NCI-H187 (cell line): Measurements from ENCODE around the gene TMEM231.
A peak's percentile ranks its signal among the peaks of the same experiment; 100 is the strongest.
"Not testable (repeated sequence)": the region's sequence is repeated elsewhere in the genome, so short reads cannot be mapped to it uniquely, and the experiment has no call there.

Experiments
- DNase-seq, 2 experiments: peaks; one replicate each; lab custom pipeline; 2025; lab: John Stamatoyannopoulos, UW

Gene TMEM231

DNA sequence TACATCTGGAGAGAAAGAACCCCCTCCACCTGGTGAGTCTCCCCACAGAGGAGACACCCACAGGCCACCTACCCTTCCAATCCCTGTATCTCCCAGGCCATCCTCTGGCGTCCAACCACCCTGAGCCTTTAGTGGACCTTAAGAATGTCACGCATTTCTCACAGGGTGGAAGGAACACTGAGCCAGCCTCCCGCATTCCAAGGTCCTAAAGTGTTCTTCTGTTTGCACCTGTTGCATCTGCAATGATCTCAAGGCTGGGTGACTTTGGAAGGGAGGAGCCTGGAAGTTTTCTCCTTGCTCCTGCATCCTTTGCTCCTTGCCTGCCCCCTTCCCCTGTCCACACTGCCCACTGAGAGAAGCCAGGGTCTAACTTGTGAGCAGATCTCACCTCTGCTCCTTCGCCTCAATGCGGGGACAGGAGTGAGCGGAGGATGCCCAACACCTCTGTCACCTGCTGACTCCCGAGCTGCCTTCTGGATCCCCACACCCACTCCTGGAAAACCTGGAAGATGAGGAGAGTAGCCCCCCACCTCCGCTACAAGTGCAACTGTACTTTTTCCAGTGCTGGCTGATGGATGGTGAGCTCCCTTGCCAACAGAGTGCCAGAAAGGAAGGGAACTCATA, 23.8 kb downstream of the TMEM231 start:
- no peak for DNase-seq

DNA sequence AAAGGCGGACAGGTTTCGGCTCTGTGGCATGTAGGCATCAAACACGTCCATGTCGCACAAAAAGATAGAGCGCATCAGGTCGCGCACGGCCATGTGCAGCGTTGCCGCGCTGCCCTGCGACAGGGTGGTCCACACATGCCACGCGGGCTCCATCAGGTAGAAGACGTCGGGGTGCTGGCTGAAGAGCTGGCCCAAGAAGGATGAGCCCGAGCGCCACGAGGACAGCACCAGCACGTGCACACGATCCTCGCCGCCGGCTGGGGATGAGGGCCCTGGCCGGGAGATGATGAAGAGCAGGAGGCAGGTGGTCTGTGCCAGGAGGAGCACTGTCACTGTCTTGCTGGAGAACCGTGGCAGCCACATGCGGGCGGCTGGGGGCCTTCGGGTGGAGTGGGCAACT, 26.1 kb downstream of the TMEM231 start:
- no peak for DNase-seq

DNA sequence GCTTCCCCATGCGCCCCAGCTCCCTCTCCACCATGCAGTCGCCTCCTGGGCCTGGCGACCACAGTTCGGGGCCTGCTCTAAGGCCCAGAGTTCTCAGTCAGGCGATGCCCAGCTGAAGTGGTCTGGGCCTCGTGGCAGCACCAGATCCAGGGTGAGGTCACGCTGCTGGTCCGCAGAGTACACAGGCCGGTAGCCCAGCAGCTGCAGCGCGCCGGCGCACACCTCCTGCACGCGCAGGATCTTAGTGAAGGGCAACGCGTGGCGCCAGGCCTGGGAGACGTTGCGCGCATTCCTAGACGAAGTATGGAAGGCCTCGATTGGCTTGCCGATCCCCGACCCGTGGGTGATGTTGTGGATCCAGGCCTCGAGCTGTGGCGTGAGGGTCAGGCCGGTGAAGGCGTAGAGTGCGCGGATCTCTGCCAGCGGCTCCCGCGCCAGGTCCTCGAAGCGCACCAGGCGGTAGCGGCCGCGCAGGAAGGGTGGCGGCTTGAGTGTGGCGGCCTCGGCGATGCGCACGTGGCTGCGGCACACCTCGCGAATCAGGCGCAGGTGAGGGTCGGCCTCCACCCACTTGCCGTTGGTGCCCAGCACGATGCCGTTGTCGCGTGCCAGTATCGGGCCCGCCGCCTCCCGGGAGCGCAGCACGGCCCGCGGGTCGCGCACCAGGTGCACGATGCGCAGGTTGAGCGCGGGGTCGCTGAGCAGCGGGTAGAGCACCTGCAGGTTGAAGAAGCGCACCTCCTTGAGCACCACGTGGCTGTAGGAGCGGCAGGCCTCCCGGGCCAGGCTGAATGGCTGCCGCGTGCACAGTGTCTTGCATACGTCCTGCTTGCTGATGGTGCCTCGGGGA, 26.8 kb downstream of the TMEM231 start:
- DNase-seq, result no peak

DNA sequence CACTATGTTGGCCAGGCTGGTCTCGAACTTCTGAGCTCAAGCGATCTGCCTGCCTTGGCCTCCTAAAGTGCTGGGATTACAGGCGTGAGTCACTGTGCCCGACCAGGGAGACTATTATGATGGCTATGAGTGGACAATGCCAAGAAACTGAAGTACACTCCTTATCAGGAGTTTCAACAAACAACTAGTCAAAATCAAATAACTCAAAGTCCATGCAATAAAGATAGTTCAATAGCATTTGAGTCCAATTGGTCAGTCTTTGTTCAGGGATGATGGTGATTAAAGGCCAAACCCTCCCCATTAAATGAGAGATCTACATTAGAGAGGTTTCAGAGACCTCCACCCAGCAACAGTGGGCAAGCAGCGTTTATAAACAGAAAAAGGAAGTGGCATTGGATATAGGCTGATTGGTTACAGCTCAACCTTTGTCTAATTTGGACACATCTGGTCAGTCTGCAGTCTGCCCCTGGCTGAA, 28.2 kb downstream of the TMEM231 start:
- no peak for DNase-seq

DNA sequence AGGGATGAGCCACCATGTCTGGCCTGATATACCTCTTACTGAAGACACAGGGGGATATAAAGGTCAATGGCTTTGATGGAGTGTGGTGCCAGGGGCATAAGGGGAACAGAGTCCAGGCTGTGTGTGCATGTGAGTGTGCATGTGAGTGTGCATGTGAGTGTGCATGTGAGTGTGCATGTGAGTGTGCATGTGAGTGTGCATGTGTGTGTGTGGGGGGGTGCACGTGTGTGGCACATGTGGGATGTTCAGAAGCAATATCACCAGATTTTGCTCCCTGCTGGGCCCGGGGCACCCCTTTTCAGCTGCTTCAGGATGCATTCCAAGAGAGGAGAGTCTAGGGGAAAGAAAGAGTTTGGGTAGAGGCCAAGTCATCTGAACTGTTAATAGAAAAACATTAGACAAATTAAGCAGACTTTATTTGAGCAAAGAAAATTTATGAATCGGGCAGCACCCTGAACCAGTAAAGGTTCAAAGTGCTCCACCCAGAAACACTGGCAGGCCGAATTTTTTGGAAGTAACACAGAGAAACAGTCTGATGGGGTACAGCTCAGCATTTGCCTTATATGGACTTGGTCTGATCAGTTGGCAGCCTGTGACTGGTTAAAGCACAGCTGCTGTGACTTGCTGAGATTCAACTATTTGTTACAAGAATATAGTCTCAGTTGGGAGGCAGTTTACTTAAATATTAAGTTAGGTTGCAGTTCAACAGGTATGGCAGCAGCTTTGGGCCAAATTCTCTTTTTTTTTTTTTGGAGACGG, 29.8 kb downstream of the TMEM231 start:
- DNase-seq, result no peak

DNA sequence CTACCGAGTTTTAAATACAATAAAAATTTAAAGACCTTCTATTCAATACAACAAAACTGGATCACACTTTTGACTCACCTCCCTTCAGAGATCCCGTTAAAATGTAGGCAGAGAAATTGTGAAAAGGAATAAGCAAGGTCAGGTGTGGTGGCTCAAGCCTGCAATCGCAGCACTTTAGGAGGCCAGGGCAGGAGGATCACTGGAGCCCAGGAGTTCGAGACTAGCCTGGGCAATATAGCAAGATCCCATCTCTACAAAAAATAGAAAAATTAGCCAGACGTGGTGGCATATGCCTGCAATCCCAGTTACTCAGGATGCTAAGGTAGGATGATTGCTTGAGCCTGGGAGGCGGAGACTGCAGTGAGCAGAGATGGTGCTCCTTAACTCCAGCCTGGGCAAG, 36.9 kb downstream of the TMEM231 start:
- DNase-seq, result no peak

DNA sequence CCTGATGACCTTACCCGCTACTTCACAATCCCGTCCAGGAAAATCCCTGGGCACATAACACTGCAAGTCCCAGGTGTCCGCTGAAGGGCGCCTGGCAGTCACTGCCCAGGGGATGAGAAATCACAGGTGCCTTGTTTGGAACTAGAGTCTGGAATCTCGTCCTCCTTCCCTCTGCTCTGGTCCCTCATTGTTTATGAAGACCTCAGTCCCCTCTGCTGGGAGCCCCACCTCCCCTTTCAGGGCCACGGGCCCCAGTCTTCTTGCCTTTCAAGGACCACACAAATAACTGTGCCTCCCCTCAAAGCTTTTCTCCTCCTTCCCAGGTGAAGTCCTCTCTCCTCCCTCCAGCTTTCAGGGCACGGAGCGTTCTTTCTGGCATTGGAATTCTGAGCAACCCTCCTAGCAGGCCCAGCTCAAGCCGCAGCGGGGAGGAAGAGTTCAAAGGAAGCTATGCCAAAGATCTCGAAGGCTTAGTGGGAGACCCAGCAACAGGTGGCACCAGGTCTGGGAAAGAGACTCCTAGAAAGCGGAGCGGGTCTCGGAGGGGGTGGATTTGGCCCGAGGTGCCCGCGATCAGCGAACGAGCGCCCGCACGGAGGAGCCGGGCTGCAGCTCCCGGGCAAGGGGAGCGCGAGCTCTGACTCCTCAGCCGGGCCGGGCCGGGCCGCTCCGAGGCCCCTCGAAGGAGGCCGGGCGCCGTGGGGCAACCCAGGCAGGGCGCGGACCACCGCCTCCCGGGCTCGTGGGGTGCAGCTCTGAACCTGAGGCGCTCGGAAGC, 39.7 kb downstream of the TMEM231 start:
- not testable (repeated sequence) for DNase-seq

DNA sequence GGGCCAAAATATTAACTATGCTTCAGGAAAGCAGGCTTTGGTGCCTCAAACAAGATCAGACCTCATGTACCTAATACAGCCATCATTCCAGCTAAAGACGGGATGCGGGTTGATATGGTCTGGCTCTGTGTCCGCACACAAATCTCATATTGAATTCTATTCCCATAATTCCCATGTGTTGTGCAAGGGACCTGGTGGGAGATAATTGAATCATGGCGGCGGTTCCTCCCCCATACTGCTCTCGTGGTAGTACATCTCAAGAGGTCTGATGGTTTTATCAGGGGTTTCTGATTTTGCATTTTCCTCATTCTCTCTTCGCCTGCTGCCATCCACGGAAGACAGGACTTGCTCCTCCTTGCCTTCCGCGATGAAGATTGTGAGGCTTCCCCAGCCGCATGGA, 41.8 kb downstream of the TMEM231 start:
- DNase-seq, result no peak

DNA sequence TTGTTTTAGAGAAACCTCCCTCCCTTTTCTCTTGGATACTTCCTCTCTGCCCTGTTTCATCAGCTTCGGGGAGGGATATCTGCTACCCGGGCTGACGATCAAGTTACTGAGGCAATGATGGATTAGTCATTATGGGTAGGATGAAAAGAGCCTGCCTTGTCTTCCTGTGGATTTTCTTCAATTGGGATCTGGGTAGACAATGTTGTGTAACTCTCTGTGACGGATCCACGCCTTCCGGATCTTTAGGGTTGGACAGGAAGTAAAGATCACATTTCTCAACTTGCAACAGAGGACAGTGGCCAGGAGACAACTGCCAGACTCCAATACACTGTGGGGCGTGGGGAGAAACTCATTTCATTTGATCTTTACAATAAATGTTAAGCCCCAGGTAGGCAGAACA, 49.5 kb downstream of the TMEM231 start:
- no peak for DNase-seq

DNA sequence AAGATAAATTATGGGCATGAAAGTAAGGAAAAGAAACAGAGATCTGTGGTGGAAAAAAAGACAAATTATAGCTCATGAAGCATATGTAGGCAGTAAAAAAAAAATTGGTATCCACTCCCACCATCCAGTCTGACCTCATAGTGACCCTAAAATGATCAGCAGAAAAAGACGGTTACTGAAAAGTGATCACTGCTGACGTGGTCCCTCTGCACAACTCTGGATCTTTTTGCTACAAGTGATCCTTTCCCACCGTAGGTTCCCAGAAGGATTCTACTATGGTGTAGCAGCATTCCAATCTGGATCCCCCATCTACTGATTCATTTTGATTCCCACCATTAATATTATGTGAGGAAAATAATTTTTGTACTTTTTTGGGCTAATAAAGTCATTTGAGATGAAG, 49.9 kb downstream of the TMEM231 start:
- DNase-seq, result no peak

DNA sequence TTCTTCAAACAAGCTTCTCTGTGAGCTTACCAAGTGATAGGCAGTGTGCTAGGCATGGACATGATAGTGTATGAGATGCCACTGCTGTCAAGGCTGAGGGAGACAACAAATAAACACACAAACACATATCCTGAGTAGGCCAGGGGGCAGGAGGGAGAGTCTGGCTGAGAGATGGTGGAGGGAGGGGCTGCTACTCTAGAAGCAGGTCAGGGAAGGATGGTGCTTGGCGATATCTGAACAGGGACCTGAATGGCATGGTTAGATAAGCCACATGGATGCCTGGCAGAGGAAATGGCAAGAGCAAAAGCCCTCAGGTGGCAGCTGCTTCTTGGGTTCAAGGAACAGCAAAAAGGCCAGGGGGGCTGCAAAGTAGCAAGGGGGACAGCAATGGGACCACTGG, 52.3 kb downstream of the TMEM231 start:
- no peak for DNase-seq

DNA sequence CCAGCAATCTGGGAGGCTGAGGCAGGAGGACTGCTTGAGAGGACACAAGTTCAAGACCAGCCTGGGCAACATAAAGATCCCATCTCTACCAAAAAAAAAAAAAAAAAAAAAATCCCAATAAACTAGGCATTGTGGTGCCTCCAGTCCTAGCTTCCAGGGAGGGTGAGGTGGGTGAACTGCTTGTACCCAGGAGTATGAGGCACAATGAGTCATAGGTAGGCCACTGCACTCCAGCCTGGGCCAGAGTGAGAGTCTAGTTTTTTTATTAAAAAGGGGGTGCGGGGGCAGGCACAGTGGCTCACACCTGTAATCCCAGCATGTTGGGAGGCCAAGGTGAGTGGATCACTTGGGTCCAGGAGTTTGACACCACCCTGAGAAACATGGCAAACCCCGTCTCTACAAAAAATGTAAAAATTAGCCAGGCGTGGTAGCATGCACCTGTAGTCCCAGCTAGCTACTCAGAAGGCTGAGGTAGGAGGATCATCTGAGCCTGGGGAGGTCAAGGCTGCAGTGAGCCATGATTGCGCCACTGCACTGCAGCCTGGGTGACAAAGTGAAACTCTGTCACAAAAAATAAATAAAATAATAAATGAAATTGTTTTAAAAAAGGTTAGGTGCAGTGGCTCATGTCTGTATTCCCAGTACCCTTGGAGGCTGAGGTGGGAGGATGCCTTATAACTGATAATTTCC, 53.0 kb downstream of the TMEM231 start:
- DNase-seq, result no peak

DNA sequence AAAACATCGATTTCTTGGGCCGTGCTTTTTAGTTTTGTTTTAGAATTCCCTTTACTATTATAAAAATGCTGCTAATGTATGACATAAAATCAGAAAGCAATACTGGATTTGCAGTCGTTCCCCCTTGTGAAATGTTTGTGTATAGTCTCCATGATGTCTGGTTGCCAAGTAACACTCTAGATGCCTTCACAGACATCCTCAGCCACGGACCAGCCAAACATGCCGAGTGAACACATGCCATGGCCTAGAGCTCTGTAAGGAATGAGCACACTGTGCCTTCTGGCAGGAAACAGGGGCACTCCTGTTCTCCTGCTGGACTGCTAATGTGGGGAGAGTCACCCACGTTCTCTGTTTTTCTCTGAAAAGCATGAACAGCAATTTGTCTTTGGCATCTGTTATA, 54.2 kb downstream of the TMEM231 start:
- not testable (repeated sequence) for DNase-seq

DNA sequence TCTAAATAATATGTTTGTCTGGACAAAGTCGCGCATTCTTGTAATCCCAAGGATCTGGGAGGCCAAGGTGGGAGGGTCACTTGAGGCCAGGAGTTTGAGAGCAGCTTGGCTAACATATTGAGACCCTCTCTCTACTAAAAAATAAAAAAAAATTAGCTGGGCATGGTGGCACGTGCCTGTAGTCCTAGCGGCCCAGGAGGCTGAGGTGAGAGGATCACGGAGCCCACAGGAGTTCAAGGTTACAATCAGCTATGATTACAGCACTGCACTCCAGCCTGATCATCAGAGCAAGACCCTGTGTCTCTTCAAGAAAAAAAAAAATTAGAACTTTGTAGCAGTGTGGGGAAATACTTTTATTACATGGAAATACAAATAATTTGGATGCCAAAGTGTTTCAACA, 54.7 kb downstream of the TMEM231 start:
- no peak for DNase-seq

DNA sequence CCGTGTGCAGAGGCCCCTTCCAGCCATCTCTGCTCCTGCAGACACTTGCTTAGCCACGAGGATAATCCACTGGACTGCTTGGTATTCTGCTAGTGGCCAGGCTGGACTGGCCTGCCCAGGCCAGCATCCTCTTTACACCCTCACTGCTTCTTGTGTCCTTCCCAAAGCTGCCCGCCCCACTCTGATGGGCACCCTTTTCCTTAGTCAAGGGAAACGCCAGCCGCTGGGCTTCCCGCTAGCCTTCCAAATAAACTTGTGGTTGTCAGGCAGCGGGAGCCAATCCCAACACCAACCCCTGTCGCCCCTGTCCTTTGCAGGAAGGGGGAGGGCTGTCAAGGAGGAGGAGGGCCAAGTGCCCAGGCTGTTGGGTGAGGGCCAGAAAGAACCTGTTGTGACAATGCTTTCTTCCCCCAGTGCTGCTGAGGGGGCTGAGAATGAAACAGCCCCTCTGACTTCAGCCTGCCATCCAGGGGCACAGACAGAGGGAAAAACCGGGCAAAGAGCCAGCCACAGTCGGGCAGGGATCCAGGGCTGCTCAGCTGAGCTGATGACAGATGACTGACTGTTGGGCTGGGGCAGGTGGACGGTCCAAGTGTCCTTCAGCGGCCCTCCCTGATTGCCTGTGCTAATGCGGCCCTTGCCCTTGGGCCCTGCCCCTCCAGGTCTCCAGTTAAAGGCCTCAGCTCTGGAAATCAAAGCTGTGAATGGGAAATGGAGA, 57.3 kb downstream of the TMEM231 start:
- not testable (repeated sequence) for DNase-seq

DNA sequence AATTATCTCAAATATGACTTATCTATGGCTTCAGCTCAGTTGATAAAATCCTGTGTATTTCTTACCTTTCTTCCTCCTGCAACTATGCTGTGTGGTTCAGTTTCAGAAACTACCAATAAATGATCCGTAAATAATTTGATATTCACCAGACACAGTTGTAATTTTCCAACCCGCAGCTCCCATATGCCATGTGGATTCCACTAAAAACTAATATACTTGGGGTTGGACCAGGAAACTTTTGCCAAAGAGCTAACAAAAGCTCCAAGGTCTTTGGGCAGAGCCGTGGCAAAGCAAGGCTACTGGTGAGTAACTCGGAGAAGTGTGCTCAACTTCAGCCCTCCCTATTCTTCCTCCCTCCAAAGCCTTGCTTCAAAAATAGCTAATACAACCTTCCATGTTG, 58.5 kb downstream of the TMEM231 start:
- DNase-seq, result no peak

DNA sequence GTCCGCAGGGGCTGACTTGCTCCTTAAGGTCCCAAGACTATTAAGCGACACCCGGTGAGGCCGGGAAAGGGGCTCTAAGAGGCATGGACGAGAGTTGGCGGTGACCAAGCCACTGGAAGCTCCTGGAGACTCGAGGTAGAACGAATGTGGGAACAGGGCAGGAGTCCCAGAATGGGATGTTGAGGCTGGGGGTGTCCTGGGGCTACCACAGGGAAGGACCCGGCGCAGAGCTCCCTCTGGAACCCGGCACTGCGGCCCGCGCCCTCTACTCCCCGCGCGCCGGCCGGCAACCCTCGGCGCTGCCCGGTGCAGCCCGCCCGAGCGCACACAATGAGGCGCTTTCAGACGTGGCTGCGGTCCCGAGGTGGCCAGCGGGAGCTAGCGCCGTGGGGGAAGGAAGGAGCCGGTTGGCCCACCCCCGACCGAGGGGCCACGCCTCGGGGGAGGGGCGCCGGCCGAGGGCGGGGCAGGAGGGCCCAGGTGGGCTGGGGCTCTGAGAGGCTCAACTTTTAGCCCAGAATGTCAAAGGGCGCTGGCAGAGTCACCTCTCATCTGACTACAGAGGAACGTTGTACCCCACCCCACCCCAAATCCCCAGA, 60.9 kb downstream of the TMEM231 start, which contains the start of gene CHST6:
CHST6 (minus strand) TSS at position 366 of the 599 bp plus-strand sequence. CDS start 15,613 bp downstream, outside the sequence.
- DNase-seq, result no peak

DNA sequence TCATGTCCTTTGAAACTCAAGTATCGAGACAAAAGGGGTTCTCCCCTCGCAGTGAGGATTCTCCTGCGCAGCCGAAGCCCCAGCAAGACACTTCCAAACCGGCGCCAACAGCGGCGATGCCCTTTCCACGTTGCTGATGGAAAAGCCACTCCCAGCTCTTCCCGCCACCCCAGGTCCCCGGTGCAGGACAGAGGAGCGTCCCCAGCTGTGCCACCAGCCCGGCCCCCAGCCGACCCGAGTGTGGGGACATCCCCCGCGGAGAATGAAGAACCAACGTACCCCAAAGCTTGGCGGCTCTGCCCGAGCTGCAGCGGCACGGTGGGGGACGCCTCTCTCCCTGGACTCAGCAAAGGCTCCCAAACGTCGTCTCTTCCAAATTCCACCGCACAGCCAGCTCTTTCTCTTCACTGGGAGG, 61.4 kb downstream of the TMEM231 start:
- DNase-seq, result no peak

DNA sequence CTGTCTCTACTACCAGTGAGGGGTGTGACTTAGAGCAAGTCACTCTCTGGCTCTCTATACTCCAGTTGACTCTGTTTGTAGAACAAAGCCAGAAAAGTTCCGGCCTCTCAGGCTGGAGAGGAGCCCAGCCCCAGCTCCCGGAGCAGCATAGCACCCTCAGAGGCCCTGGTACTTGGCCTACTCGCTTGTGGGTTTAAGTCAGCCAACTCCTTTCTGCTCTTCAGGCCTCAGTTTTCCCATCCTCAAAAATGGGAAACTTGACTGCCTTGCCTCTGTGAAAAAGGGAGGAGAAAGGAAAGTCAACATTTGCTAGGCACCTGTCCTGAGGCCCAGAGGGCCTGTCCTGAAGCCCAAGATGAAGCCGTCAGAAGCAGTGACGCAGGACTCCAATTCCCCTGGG, 61.9 kb downstream of the TMEM231 start:
- no peak for DNase-seq

DNA sequence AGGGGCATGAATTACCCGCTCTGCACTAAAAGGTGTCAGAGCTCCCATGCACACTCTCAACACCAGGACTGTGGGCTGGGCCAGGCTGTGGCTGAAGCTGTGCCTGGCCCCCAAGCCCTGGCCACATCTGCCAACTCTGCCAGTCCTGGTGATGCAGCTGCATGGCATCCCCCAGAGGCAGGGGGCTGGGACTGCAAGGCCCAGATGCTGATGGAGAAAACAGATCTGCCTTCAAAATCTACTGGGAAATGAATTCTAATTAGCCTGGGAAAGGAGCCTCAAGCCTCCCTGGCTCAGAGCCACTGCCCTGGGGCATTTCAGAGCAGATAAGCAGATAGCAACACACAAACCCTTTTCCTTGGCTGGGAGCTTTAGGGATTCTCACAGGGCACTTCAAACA, 64.2 kb downstream of the TMEM231 start:
- peak in 1 of 2 experiments; percentile 31 for DNase-seq
